IgD-negative memory B cell (primary cell): ENCODE measurements around the gene FGFBP3. TPM values are rescaled to one million over a fixed set of nuclear protein-coding genes. Genes with fewer than 3 reads are reported as not detected.

Experiments
- H3K27ac Mint-ChIP-seq, 3 donors: one replicate each; pipeline ENCODE4 v1.8.0; 2020 to 2022; ENCODE audit warnings: mild to moderate bottlenecking in 3 of 3, mixed read lengths in 3 of 3, moderate library complexity in 1 of 3
- H3K27me3 Mint-ChIP-seq: one replicate; pipeline ENCODE4 v1.8.0; 2021; ENCODE audit warnings: mixed read lengths
- H3K36me3 Mint-ChIP-seq: one replicate; pipeline ENCODE4 v1.8.0; 2020; ENCODE audit warnings: mild to moderate bottlenecking, mixed read lengths
- H3K4me1 Mint-ChIP-seq, 3 donors: one replicate each; pipeline ENCODE4 v1.8.0; 2020 to 2022; ENCODE audit warnings: mixed read lengths in 3 of 3, mild to moderate bottlenecking in 1 of 3
- H3K4me3 Mint-ChIP-seq, 4 donors: one replicate each; pipeline ENCODE4 v1.8.0; 2020 to 2022; ENCODE audit warnings: mild to moderate bottlenecking in 4 of 4, mixed read lengths in 4 of 4, moderate library complexity in 3 of 4
- H3K9me3 Mint-ChIP-seq, 3 donors: one replicate each; pipeline ENCODE4 v1.8.0; 2020 to 2021; ENCODE audit warnings: mixed read lengths in 3 of 3, mild to moderate bottlenecking in 1 of 3
- polyA plus RNA-seq: library from polyadenylated mRNA; unstranded; fragments of 300-500 nt; fragmentation: Illumina TruSeq; gene quantifications from one replicate; pipeline ENCODE4 v1.2.3, GENCODE V29; 2021

Gene FGFBP3
- polyA plus RNA-seq, 1 donor from 2014 or later: 2.2 TPM

DNA sequence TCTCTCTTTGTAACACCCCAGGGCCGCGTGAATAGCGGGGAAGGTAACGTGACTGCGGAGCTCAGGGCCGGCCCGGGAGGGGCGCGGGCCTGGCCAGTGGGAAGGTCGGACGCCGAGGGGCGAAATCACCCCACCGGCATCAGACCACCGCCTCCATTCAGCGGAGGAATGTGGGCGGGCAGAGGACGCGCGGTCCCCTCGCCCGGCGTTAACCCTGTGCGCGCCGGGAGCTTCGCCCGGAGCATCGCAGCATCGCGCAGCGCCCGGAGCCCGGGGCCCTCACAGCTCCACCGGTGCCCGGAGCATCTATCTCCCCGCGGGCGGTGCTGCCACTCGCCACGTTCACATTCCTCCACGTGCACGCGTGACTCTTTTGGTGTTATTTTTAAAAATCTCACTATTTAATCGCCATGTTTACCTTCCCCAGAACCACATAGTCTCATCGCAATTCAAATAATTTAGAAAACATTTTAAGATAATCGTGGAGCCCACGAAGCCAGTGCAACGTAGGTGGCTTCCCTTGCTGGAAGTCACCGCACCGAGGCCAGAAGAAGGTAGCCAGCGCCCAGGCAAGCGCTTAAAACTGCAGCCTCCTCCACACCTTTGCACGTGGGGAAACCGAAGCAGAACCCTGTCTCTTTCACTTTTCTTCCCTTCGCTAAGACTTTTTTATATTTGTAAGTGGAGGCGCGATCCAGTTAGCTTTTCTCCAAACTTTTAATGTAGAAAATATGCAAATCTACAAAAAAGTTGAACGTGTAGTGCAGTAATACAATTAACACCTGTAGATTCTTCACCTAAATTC is 21.8 kb downstream of the FGFBP3 start:
- Mint-ChIP-seq H3K4me3 (peak overlapping the region; percentile 88 to 97 (median 92)), H3K27me3 (peaks cover 12% of the 10 kb centered on the region), H3K27ac (peak overlapping the region in 1 of 3 donors; percentile 53), H3K36me3 (peaks cover 3% of the 10 kb centered on the region), H3K9me3 (no peaks in the 10 kb centered on the region), H3K4me1 (peaks cover 7 to 10% (median 10%) of the 10 kb centered on the region in 3 donors)

DNA sequence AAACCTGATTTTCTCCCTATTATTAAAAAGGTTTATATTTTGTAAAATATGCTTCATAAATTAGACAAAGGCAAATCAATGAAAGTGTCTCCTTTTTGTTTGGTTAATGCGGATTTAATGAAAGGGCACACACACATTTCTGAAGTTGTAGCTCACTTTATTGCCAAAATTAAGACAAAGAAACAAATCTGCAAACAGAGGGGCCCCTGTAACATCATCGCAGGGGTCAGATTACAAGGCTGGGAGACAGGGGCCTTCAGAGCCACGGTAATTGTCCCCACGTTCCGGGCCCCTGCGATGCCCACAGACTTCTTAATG is 22.4 kb downstream of the FGFBP3 start:
- Mint-ChIP-seq H3K4me3 (peak overlapping the region; percentile 87 to 90 (median 89)), H3K9me3 (no peaks in the 10 kb centered on the region), H3K27me3 (peaks cover 12% of the 10 kb centered on the region), H3K27ac (no peak overlapping the region), H3K36me3 (peaks cover 3% of the 10 kb centered on the region), H3K4me1 (peaks cover 7 to 10% (median 10%) of the 10 kb centered on the region in 3 donors)

DNA sequence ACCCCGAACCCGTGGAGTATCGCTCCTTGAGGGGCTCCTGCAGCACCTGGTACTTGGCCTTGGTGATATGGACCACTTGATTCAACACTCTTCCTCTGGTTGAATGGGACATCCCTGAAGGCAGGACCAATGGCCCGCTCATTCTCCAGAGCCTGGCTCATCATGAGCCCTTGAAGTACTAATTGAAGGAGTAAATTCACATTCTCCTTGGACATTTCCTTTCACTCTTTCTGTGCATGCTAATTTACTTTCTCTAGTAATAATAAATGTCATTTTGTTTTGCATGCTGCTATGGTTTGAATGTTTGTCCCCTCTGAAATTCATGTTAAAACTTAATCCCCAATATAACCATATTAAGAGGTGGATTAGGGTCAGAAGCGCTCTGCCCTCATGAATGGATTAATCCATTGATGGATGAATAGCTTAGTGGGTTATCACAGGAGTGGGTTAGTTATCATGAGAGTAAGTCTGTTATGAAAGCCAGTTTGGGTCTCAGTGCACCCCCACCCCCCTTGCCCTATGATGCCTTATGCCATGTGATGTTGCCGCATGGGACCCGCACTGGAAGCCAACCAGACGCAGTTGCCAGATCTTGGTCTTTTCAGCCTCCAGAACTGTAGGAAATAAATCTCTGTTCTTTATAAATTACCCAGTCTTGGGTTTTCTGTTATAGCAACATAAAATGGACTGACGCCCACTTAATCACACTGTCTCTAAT is 23.8 kb downstream of the FGFBP3 start:
- H3K36me3 Mint-ChIP-seq: peaks cover 4% of the 10 kb centered on the region
- no peak overlapping the region for H3K27ac Mint-ChIP-seq
- H3K4me3 Mint-ChIP-seq: peak overlapping the region in 2 of 4 donors; percentile 1 to 8
- H3K4me1 Mint-ChIP-seq: peaks cover 7 to 10% (median 10%) of the 10 kb centered on the region in 3 donors
- peaks cover 10% of the 10 kb centered on the region for H3K27me3 Mint-ChIP-seq
- H3K9me3 Mint-ChIP-seq: peaks cover 0 to 2% (median 0%) of the 10 kb centered on the region in 3 donors

GRCh38 chr10:91884536-91884935 is 24.8 kb downstream of the FGFBP3 start:
- H3K9me3 Mint-ChIP-seq: peaks cover 0 to 2% (median 1%) of the 10 kb centered on the region in 3 donors
- H3K4me3 Mint-ChIP-seq: no peak overlapping the region
- H3K27me3 Mint-ChIP-seq: peaks cover 9% of the 10 kb centered on the region
- H3K36me3 Mint-ChIP-seq: peaks cover 4% of the 10 kb centered on the region
- H3K27ac Mint-ChIP-seq: no peak overlapping the region
- H3K4me1 Mint-ChIP-seq: peaks cover 7 to 10% (median 10%) of the 10 kb centered on the region in 3 donors

- Mint-ChIP-seq H3K27me3 (peaks cover 7% of the 10 kb centered on the region), H3K27ac (no peak overlapping the region), H3K4me3 (no peak overlapping the region), H3K36me3 (peaks cover 3% of the 10 kb centered on the region), H3K4me1 (peaks cover 7 to 9% (median 8%) of the 10 kb centered on the region in 3 donors), H3K9me3 (peaks cover 0 to 2% (median 1%) of the 10 kb centered on the region in 3 donors)
Observed at GRCh38 chr10:91883549-91884444, 25.5 kb downstream of the FGFBP3 start.

- H3K36me3 Mint-ChIP-seq: peaks cover 2% of the 10 kb centered on the region
- H3K4me1 Mint-ChIP-seq: no peaks in the 10 kb centered on the region
- peak overlapping the region in 1 of 4 donors; percentile 51 for H3K4me3 Mint-ChIP-seq
- H3K27me3 Mint-ChIP-seq: no peaks in the 10 kb centered on the region
- H3K27ac Mint-ChIP-seq: no peak overlapping the region
- peaks cover 0 to 2% (median 1%) of the 10 kb centered on the region in 3 donors for H3K9me3 Mint-ChIP-seq
Observed at GRCh38 chr10:91880310-91880709, 29.0 kb downstream of the FGFBP3 start.

- H3K9me3 Mint-ChIP-seq: peaks cover 0 to 2% (median 1%) of the 10 kb centered on the region in 3 donors
- no peak overlapping the region for H3K27ac Mint-ChIP-seq
- no peaks in the 10 kb centered on the region for H3K27me3 Mint-ChIP-seq
- H3K4me3 Mint-ChIP-seq: no peak overlapping the region
- H3K4me1 Mint-ChIP-seq: no peaks in the 10 kb centered on the region
- H3K36me3 Mint-ChIP-seq: peaks cover 2% of the 10 kb centered on the region
Observed at GRCh38 chr10:91879515-91880170, 29.6 kb downstream of the FGFBP3 start.

DNA sequence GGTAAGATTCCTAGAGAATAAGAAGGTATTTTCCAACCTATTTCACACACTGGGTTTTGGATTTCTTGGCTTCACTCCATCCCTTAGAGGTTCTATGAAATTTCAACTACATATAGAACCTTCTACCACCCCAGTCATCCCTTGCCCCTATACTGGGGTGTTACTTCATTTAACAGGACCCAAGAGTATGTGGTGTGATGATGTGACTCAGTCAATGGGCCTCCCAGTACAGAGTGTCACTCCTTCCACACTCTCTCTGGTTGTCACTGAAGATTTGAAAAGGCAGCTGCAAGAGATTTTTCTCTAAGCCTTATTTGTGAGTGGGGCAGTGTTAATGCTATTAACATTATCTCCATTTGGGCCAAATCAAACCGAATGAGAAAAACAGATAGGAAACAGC is 33.5 kb downstream of the FGFBP3 start:
- H3K4me3 Mint-ChIP-seq: no peak overlapping the region
- H3K4me1 Mint-ChIP-seq: no peaks in the 10 kb centered on the region
- H3K27me3 Mint-ChIP-seq: no peaks in the 10 kb centered on the region
- peaks cover 0 to 1% (median 0%) of the 10 kb centered on the region in 3 donors for H3K9me3 Mint-ChIP-seq
- no peaks in the 10 kb centered on the region for H3K36me3 Mint-ChIP-seq
- no peak overlapping the region for H3K27ac Mint-ChIP-seq

DNA sequence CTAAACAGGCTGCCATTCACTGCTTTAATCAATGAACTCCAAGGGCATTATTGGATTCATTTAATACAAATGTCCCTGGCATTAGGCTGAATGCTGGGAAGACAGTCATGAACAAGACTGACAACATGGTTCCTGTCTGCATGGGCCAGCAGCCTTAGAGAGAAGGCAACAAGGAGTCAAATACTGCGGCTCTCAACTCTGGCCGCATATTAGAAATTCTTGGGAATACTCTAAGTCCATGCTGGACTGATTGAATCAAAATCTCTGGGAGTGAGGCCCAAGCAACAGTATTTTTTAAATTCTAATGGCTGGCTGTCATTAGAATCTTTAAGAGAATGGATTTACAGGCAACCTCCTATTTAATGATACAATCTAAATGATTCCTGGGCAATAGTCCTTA is 34.1 kb downstream of the FGFBP3 start:
- Mint-ChIP-seq H3K27ac (no peak overlapping the region), H3K27me3 (no peaks in the 10 kb centered on the region), H3K36me3 (no peaks in the 10 kb centered on the region), H3K9me3 (no peaks in the 10 kb centered on the region), H3K4me3 (no peak overlapping the region), H3K4me1 (no peaks in the 10 kb centered on the region)

DNA sequence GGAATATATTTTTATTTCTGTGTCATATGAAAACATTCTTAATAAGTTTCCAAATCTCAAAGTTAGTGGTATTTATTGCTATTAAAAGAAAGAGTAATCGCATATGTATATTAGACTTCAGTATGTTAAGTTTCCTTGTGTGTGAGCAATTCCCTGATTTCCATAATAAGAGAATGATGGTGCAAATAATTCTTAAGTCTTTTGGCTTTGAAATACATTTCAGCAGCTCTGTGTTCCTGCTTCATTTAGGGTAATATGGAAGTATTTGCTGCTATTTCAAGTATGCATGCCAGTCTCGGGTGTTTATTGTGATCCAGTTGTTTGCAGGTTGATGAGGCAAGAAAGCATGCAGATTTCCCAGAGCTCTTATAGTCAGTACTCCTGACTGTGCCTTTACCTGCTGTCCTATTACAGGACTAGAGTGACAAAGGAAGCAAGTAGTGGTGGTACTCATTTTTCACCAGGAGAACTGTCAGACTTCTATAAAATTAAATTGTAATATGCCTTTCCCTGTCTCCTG is 43.7 kb downstream of the FGFBP3 start:
- H3K27me3 Mint-ChIP-seq: no peaks in the 10 kb centered on the region
- peaks cover 0 to 2% (median 0%) of the 10 kb centered on the region in 3 donors for H3K4me1 Mint-ChIP-seq
- no peaks in the 10 kb centered on the region for H3K9me3 Mint-ChIP-seq
- H3K36me3 Mint-ChIP-seq: peaks cover 3% of the 10 kb centered on the region
- H3K4me3 Mint-ChIP-seq: no peak overlapping the region
- no peak overlapping the region for H3K27ac Mint-ChIP-seq

DNA sequence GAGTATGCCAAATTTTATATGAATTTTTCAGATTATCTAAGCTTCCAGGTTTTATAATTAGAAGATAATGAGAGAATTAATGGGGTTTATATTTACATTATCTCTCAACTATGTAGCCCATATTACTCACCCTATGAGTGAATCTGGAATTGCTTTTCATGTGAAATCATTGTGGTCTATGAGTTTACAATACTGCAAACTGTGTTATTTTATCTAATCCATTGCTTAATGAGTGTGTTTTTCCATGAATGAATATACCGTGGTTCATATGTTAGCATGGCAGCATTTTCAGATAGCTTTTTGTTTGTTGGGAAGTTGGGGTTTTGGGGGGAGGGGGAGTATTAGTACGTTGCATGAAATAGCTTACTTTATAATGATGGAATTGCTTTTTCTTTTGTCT is 44.5 kb downstream of the FGFBP3 start:
- no peaks in the 10 kb centered on the region for H3K9me3 Mint-ChIP-seq
- H3K36me3 Mint-ChIP-seq: peaks cover 5% of the 10 kb centered on the region
- no peak overlapping the region for H3K27ac Mint-ChIP-seq
- H3K4me1 Mint-ChIP-seq: peaks cover 0 to 2% (median 0%) of the 10 kb centered on the region in 3 donors
- no peaks in the 10 kb centered on the region for H3K27me3 Mint-ChIP-seq
- H3K4me3 Mint-ChIP-seq: no peak overlapping the region

- Mint-ChIP-seq H3K4me3 (no peak overlapping the region), H3K4me1 (peaks cover 0 to 2% (median 0%) of the 10 kb centered on the region in 3 donors), H3K27ac (peak overlapping the region in 1 of 3 donors; percentile 39), H3K36me3 (peaks cover 5% of the 10 kb centered on the region), H3K9me3 (no peaks in the 10 kb centered on the region), H3K27me3 (no peaks in the 10 kb centered on the region)
Observed at GRCh38 chr10:91864099-91864498, 45.2 kb downstream of the FGFBP3 start.

DNA sequence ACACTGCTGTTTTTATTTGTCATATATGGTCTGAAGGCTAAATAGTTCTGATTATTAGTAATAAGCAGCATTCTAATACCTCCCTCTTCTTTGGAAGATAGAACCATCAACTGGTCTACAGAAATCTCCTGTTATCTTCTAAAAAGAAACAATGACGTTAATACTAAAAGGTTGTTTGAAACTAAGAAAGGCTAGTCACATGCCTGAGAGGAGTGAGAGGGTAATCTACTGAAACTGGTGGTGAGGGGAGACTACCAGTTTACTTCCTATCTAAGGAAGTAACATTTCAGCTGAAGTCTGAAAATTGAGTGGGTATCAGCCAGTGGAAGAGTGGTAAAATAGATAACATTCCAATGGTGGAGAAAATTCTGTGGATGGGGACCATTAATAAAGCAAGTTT is 48.4 kb downstream of the FGFBP3 start:
- Mint-ChIP-seq H3K4me1 (no peaks in the 10 kb centered on the region), H3K4me3 (no peak overlapping the region), H3K27me3 (no peaks in the 10 kb centered on the region), H3K9me3 (no peaks in the 10 kb centered on the region), H3K36me3 (peaks cover 9% of the 10 kb centered on the region), H3K27ac (no peak overlapping the region)

GRCh38 chr10:91856637-91857036 is 52.6 kb downstream of the FGFBP3 start:
- Mint-ChIP-seq H3K36me3 (peaks cover 6% of the 10 kb centered on the region), H3K27ac (no peak overlapping the region)

More at GRCh38 chr10:91856637-91857036, 52.6 kb downstream of the FGFBP3 start:
- no peaks in the 10 kb centered on the region for H3K9me3 Mint-ChIP-seq
- no peaks in the 10 kb centered on the region for H3K4me1 Mint-ChIP-seq
- H3K27me3 Mint-ChIP-seq: no peaks in the 10 kb centered on the region
- H3K4me3 Mint-ChIP-seq: no peak overlapping the region
